Measurements from ENCODE around the gene DHX16. TPM values are rescaled to one million over a fixed set of nuclear protein-coding genes. Genes with fewer than 3 reads are reported as not detected.
"Not testable (repeated sequence)": the region's sequence is repeated elsewhere in the genome, so short reads cannot be mapped to it uniquely, and the experiment has no call there.

Gene DHX16
- total RNA-seq, 1 experiment from 2014 or later: 40.6 TPM

DNA sequence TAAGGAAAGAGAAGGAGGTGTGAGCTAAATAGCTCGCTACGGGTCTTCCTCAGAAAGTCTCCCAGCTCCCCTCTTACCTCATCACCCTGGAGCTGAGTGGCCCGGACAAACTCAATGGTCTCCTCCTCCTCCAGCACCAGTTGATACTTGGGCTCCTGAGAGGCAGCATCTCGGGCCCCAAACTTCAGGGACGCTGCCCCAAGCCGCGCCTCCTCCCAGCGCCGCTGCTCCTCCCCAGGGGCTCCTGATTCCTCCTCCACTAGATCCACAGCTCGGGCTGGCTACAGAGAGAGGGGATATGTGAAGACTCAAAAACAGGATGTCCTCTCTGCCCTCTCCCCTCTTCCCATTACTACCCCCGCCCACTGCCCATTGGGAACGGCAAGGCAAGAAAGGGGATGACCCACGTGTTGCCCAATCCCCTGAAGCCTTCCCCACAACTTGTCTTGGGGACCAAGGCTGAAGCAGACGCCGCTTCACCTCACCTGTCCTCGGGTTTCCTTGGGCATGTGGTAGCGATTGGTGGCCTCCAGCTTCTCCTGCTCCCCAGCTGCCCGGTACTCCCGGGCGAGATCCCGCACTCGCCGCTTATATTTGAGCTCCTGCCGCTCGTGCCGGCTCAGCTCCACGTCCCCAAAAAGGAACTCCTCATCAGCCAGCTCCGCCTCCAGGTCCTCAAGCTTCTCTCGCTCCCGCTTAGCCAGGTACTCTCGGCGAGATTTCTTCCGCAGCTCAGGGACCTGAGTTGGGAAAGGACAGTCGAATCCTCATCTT lies 7.6 kb downstream of the DHX16 start:
- TF ChIP-seq, protein P1, sequence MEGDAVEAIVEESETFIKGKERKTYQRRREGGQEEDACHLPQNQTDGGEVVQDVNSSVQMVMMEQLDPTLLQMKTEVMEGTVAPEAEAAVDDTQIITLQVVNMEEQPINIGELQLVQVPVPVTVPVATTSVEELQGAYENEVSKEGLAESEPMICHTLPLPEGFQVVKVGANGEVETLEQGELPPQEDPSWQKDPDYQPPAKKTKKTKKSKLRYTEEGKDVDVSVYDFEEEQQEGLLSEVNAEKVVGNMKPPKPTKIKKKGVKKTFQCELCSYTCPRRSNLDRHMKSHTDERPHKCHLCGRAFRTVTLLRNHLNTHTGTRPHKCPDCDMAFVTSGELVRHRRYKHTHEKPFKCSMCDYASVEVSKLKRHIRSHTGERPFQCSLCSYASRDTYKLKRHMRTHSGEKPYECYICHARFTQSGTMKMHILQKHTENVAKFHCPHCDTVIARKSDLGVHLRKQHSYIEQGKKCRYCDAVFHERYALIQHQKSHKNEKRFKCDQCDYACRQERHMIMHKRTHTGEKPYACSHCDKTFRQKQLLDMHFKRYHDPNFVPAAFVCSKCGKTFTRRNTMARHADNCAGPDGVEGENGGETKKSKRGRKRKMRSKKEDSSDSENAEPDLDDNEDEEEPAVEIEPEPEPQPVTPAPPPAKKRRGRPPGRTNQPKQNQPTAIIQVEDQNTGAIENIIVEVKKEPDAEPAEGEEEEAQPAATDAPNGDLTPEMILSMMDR (IDR thresholded peaks at IDR 0.05; ENCODE audit: insufficient read depth in 1 of 2, low read depth in 1 of 2, low read length in 1 of 2, severe bottlenecking in 1 of 2, unreplicated experiment in 1 of 2): no peak
- CTCF ChIA-PET: interaction anchor here (0.6 kb wide), 1 partner anchor 65 kb away, joined by 3 read pairs; no protein-coding TSS in a partner anchor
- Mint-ChIP-seq H3K36me3 (ENCODE audit: insufficient read depth, unreplicated experiment) (peaks cover 71% of the 10 kb centered on the region), H3K4me3 (ENCODE audit: unreplicated experiment) (no peak overlapping the region), H3K27me3 (ENCODE audit: insufficient read depth, unreplicated experiment) (no peaks in the 10 kb centered on the region), H3K4me1 (ENCODE audit: low read depth, unreplicated experiment) (peaks cover 2% of the 10 kb centered on the region), H3K27ac (ENCODE audit: unreplicated experiment) (no peak overlapping the region), H3K9me3 (ENCODE audit: unreplicated experiment) (no peaks in the 10 kb centered on the region)
- Histone ChIP-seq H3K9me3 (no peaks in the 10 kb centered on the region), H3K4me1 (no peaks in the 10 kb centered on the region), H3K4me3 (ENCODE audit: low read depth, low read length) (no peak overlapping the region), H3K27me3 (replicated peaks; ENCODE audit: control insufficient read depth, insufficient read depth, low read length) (no peaks in the 10 kb centered on the region), H3K36me3 (ENCODE audit: control insufficient read depth, insufficient read depth, low read length) (no peaks in the 10 kb centered on the region; the same call in 1 of the 2 replicates)
- DNase-seq: no peak
- POLR2A ChIA-PET: interaction anchor here (1.0 kb wide), 1 partner anchor 19 kb away, joined by 3 read pairs; no protein-coding TSS in a partner anchor
- intact Hi-C loops (cut with micrococcal nuclease; ENCODE audit: unreplicated experiment): no loop called here
- TSS peak; percentile 34 for BruUV-seq (replicated peaks)

DNA sequence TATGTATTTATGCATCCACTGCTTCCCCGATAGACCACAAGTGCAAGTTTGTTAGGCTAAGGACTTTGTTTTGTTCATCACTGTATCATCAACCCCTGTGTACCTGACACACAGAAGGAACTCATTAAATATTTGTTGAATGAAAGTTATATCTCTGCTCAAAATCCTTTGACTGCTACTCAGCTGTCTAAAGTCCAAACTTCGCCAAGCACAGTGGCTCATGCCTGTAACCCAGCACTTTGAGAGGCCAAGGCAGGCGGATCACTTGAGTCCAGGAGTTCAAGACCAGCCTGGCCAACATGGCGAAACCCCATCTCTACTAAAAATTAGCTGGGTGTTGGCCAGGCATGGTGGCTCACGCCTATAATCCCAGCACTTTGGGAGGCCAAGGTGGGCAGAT lies 14.9 kb downstream of the DHX16 start:
- not testable (repeated sequence) for H3K27ac Mint-ChIP-seq (ENCODE audit: unreplicated experiment)

DNA sequence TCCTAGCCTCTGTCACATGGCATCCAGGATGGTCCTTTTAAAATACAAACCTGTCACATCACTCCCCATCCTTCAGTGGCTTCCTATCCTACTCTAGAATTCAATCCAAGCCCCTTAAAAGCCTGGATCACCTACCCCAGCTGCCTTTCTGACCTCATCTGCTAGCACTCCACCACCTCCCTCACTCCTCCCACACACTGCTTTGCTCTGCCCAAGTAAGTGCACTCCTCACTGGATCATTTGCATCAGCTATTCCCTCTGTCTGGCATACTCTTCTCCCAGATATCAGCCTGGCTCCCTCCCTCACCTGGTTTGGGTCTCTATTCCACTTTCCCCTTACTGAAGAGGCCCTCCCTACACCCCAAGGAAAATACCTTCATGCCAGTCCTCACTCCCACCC lies 15.4 kb downstream of the DHX16 start:
- POLR2A ChIA-PET: no interaction called here

More for the DNA sequence above, 14.9 kb downstream of the DHX16 start:
- intact Hi-C loops (cut with micrococcal nuclease; ENCODE audit: unreplicated experiment); H3K27me3 ChIP-seq (replicated peaks; ENCODE audit: control insufficient read depth, insufficient read depth, low read length); H3K4me3 ChIP-seq (ENCODE audit: low read depth, low read length); DNase-seq; H3K27me3 Mint-ChIP-seq (ENCODE audit: insufficient read depth, unreplicated experiment); H3K4me1 ChIP-seq; BruUV-seq (replicated peaks); POLR2A ChIA-PET; H3K4me1 Mint-ChIP-seq (ENCODE audit: low read depth, unreplicated experiment); H3K9me3 ChIP-seq; CTCF ChIA-PET; H3K36me3 ChIP-seq (ENCODE audit: control insufficient read depth, insufficient read depth, low read length); H3K9me3 Mint-ChIP-seq (ENCODE audit: unreplicated experiment); H3K4me3 Mint-ChIP-seq (ENCODE audit: unreplicated experiment): not testable (repeated sequence)
- peaks cover 69% of the 10 kb centered on the region for H3K36me3 Mint-ChIP-seq (ENCODE audit: insufficient read depth, unreplicated experiment)

More for the DNA sequence above, 15.4 kb downstream of the DHX16 start:
- Mint-ChIP-seq H3K4me1 (ENCODE audit: low read depth, unreplicated experiment) (no peaks in the 10 kb centered on the region), H3K4me3 (ENCODE audit: unreplicated experiment) (no peak overlapping the region), H3K27ac (ENCODE audit: unreplicated experiment) (no peak overlapping the region), H3K36me3 (ENCODE audit: insufficient read depth, unreplicated experiment) (peaks cover 69% of the 10 kb centered on the region), H3K27me3 (ENCODE audit: insufficient read depth, unreplicated experiment) (no peaks in the 10 kb centered on the region), H3K9me3 (ENCODE audit: unreplicated experiment) (no peaks in the 10 kb centered on the region)
- TF ChIP-seq, protein P1 (IDR thresholded peaks at IDR 0.05; ENCODE audit: insufficient read depth in 1 of 2, low read depth in 1 of 2, low read length in 1 of 2, severe bottlenecking in 1 of 2, unreplicated experiment in 1 of 2): no peak
- no peak overlapping the region for H3K4me3 ChIP-seq (ENCODE audit: low read depth, low read length)
- H3K36me3 ChIP-seq (ENCODE audit: control insufficient read depth, insufficient read depth, low read length): no peaks in the 10 kb centered on the region; the same call in 1 of the 2 replicates
- H3K4me1 ChIP-seq: no peaks in the 10 kb centered on the region
- no peaks in the 10 kb centered on the region for H3K27me3 ChIP-seq (replicated peaks; ENCODE audit: control insufficient read depth, insufficient read depth, low read length)
- no TSS peak for BruUV-seq (replicated peaks)
- CTCF ChIA-PET: no interaction called here
- no peak for DNase-seq
- H3K9me3 ChIP-seq: no peaks in the 10 kb centered on the region
- intact Hi-C loops (cut with micrococcal nuclease; ENCODE audit: unreplicated experiment): no loop called here

All from Caco-2 (cell line).